ENCODE measurements around the gene RENBP.

Gene RENBP

DNA sequence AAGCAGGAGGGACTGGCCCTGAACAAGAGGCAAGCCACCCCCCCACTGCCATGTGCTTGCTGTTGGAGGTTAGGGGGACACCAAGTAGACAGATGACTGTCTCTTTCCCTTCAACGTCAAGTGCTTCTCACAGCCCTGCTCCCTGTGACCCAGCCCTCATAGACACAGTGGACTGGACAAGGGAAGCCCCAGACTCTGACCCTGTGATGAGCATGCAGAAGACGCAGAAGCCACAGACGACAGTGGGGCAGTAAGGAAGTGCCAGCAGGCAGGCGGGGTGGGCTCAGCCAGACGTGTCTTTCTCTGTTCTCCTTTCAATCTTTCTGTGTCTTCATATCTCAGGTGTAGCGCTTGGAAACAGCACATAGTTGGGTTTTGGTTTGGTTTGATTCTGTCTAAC, 56.1 kb downstream of the RENBP start:
- DNase-seq (ENCODE audit: low read depth) = no peak

DNA sequence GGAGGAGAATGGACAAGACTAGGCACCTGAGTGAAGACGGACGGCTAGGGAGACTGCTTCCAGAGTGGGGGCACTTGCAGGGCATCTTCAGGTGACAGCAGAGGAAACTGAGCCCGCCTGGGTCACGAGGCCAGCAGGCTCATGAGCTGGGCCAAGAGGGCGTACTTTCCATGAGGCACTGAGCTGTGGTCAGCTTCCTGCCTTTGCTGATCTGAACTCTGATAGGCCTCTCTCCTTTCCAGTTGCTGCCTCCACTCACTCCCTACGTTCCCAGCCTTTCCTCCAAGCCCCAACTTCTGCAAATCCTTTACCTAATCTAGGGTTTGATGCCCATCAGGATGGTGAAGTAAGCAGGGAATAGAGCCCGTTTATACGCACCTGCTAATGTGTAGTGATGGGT, 57.1 kb downstream of the RENBP start:
- DNase-seq (ENCODE audit: low read depth) = no peak

DNA sequence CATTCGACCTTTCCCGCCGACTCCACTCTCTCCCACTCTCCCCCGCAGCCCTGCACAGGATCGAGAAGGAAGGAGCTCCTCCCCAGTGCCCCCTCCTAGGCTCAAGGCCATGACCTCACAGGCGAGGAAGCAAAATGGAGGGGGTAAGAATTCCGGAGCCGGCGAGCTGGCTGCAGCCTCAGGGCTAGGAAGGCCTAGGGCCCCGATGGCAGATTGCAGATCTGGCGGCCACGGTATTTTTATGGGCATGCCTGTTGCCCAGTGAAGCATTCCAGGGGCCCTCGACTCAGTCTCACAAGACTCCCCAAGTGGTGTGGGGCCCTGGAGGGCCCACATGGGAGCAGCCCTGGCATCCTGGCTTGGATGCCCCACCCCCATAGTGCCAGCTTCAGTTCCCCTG, 57.5 kb downstream of the RENBP start:
- no peak for DNase-seq (ENCODE audit: low read depth)

DNA sequence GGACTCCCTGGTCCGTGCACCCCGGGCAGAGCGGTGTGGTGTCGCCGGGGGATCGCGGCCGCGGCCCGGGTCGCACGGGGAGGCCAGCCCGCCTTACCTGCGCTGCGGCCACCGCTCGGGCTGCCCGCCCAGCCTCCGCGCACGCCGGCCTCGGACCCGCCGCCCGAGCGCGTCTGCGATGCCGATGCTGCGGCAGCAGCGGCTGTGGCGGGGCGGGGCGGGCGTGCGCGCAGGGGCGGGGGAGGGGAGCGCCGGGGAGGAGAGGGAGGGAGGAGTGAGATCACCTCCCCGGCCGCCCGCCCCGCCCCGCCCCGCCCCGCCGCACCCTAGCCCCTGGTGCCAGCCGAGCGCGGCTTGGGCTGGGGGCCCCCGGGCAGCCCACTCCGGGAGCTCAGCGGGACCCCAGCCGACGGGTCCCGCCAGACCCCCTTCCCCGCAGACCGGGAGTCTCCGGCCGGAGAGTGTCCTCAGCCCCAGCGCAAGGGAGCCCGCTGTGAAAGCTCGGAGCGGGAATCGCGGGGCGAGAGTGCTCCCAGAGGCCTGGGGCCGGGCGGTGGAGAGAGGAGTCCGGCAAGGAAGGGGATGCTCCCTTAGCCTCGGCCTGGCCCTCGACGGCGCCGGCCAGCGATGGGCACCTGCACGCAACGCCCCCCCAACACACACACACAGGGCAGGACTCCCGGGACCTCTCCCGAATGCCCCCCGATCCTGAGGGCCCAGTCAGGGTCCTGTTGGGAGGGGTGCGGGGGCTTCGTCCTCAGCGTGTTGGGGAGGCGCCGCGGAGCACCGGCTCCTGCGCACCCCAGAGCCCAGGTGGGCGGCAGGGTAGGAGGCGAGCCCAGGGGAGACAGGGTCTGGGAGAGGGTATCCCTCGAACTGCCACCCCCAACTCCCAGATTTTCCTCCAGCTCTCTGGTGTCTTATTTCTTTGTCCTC, 58.2 kb downstream of the RENBP start, which contains the start of gene L1CAM:
L1CAM (minus strand) TSS at position 206 of the 936 bp plus-strand sequence. CDS start 10,337 bp downstream, outside the sequence.
- DNase-seq (ENCODE audit: low read depth) = no peak
